HCT116 (cell line): ENCODE measurements around the gene RAB5IF. TPM values are rescaled to one million over a fixed set of nuclear protein-coding genes. Genes with fewer than 3 reads are reported as not detected.
"Not testable (repeated sequence)": the region's sequence is repeated elsewhere in the genome, so short reads cannot be mapped to it uniquely, and the experiment has no call there.

Experiments used
- ATAC-seq: fragments of 200-7000 bp; cut with Tn5 transposase; 2 replicates; pipeline ENCODE4 v1.9.1; 2020; ENCODE audit warnings: mild to moderate bottlenecking, moderate library complexity
- BruUV-seq: library from RNA; stranded (reverse); fragments of 400-500 nt; replicated peaks from 2 replicates; lab custom pipeline; 2021; lab: Mats Ljungman, UMichigan
- CTCF ChIA-PET: fragments of 300-600 bp; sonication (Branson Sonifier 250); formaldehyde crosslinking; loops from one replicate; lab custom pipeline; 2021; ENCODE audit warnings: antibody characterized with exemption; lab: Charles Lee
- POLR2A ChIA-PET: fragments of 300-600, 350-600 bp; sonication (Branson Sonifier 250); formaldehyde crosslinking; loops from one replicate; lab custom pipeline; 2021; ENCODE audit warnings: antibody characterized with exemption; lab: Charles Lee
- RAD21 ChIA-PET, 2 experiments: fragments of 300-600 bp; sonication (Branson Sonifier 250); formaldehyde crosslinking; loops; one replicate each; lab custom pipeline; 2023; ENCODE audit warnings: low total read pairs in 2 of 2; ENCODE audit not compliant: uncharacterized antibody in 2 of 2, unreplicated experiment in 2 of 2, low non-redundant PET in 1 of 2; lab: Charles Lee
- DNase-seq: peaks from one replicate; pipeline ENCODE4 v3.0.0-alpha.2; 2010; ENCODE audit warnings: low read depth, low spot score
- H2AFZ ChIP-seq: fragments of 200-600 bp; shearing (Covaris generic), sonication (generic); 2 replicates; pipeline ENCODE4 v1.6.1; 2017; ENCODE audit warnings: low read depth, mixed run types, mixed read lengths, antibody characterized with exemption, low read length; ENCODE audit not compliant: poor library complexity, severe bottlenecking
- H3K27ac ChIP-seq: 2 replicates; pipeline ENCODE4 v1.5.1; 2012; ENCODE audit warnings: low read depth, low read length
- H3K27me3 ChIP-seq: fragments of 200-600 bp; sonication (generic); 2 replicates; pipeline ENCODE4 v1.6.1; 2016; ENCODE audit warnings: mixed run types, low read length, mixed read lengths; ENCODE audit not compliant: insufficient read depth
- H3K36me3 ChIP-seq, 2 experiments: fragments of 200-500 bp in 1 of 2; fragments of 200-600 bp in 1 of 2; sonication (Bioruptor generic) in 1 of 2; sonication (generic) in 1 of 2; 2 replicates each; pipeline versions ENCODE4 v1.5.1 to v1.6.1; 2014 to 2016; ENCODE audit warnings: low read length in 2 of 2, inconsistent platforms in 1 of 2, mixed read lengths in 1 of 2, mixed run types in 1 of 2; ENCODE audit not compliant: insufficient read depth in 2 of 2, control insufficient read depth in 1 of 2
- H3K4me1 ChIP-seq, 2 experiments: fragments of 200-600 bp in 1 of 2; sonication (generic) in 1 of 2; 2 replicates each; pipeline versions ENCODE4 v1.5.1 to v1.6.1; 2012 to 2017; ENCODE audit warnings: low read length in 2 of 2, inconsistent platforms in 1 of 2, mild to moderate bottlenecking in 1 of 2, mixed read lengths in 1 of 2, mixed run types in 1 of 2, moderate library complexity in 1 of 2; ENCODE audit not compliant: insufficient read depth in 2 of 2, control insufficient read depth in 1 of 2
- H3K4me2 ChIP-seq: fragments of 200-600 bp; sonication (generic); 2 replicates; pipeline ENCODE4 v1.6.1; 2017; ENCODE audit warnings: mixed run types, low read length, mixed read lengths
- H3K4me3 ChIP-seq, 2 experiments: fragments of 200-600 bp in 1 of 2; sonication (generic) in 1 of 2; replicated peaks in 1 of 2; 2 replicates each; pipeline ENCODE4 v1.5.1; 2011 to 2016; ENCODE audit warnings: low read length in 2 of 2, control low read depth in 1 of 2, low read depth in 1 of 2, mild to moderate bottlenecking in 1 of 2, mixed read lengths in 1 of 2, mixed run types in 1 of 2
- H3K79me2 ChIP-seq: fragments of 200-600 bp; sonication (generic); 2 replicates; pipeline ENCODE4 v1.6.1; 2017; ENCODE audit warnings: mild to moderate bottlenecking, mixed run types, low read length, moderate library complexity, mixed read lengths; ENCODE audit not compliant: insufficient read depth
- H3K9ac ChIP-seq: fragments of 200-600 bp; sonication (generic); 2 replicates; pipeline ENCODE4 v1.6.1; 2016; ENCODE audit warnings: low read length, mixed read lengths
- H3K9me2 ChIP-seq: fragments of 200-600 bp; sonication (generic), shearing (Covaris generic); 2 replicates; pipeline ENCODE4 v1.6.1; 2017; ENCODE audit warnings: mixed run types, mild to moderate bottlenecking, moderate library complexity; ENCODE audit not compliant: insufficient read depth
- H3K9me3 ChIP-seq, 2 experiments: fragments of 200-500 bp in 1 of 2; fragments of 200-600 bp in 1 of 2; sonication (Bioruptor generic) in 1 of 2; sonication (generic) in 1 of 2; 2 replicates each; pipeline ENCODE4 v1.6.1; 2014 to 2017; ENCODE audit warnings: low read length in 2 of 2, mixed read lengths in 2 of 2, inconsistent platforms in 1 of 2, low read depth in 1 of 2, mild to moderate bottlenecking in 1 of 2, mixed run types in 1 of 2, moderate library complexity in 1 of 2; ENCODE audit not compliant: control insufficient read depth in 1 of 2, insufficient read depth in 1 of 2
- H4K20me1 ChIP-seq: fragments of 200-600 bp; sonication (generic), shearing (Covaris generic); 2 replicates; pipeline ENCODE4 v1.6.1; 2017; ENCODE audit warnings: mixed run types, mild to moderate bottlenecking, moderate library complexity; ENCODE audit not compliant: insufficient read depth
- CBX3 ChIP-seq: IDR thresholded peaks from 2 replicates; pipeline ENCODE4 v1.6.1; 2012; ENCODE audit warnings: low read depth
- EZH2 ChIP-seq: fragments of 200-600 bp; sonication (generic); IDR thresholded peaks from 2 replicates; pipeline ENCODE4 v1.6.1; 2017; ENCODE audit warnings: antibody characterized with exemption, mixed run types
- RAD21 ChIP-seq: IDR thresholded peaks from 2 replicates; pipeline ENCODE4 v1.6.1; 2012; ENCODE audit warnings: low read depth, mild to moderate bottlenecking
- SIN3A ChIP-seq: IDR thresholded peaks from 2 replicates; pipeline ENCODE4 v1.6.1; 2012; ENCODE audit warnings: low read depth
- YY1 ChIP-seq: IDR thresholded peaks from 2 replicates; pipeline ENCODE4 v1.6.1; 2011; ENCODE audit warnings: low read length, low read depth, moderate library complexity, mild to moderate bottlenecking; ENCODE audit not compliant: insufficient replicate concordance; ENCODE audit errors: extremely low read depth
- intact Hi-C: fragments of 100-400 bp; cut with micrococcal nuclease; formaldehyde crosslinking; loops from 2 replicates; pipeline ENCODE4 v1.10.0; 2022
- total RNA-seq: library from RNA; stranded (reverse); gene quantifications from one replicate; pipeline ENCODE4 v1.2.1, GENCODE V29; 2021; ENCODE audit not compliant: unreplicated experiment

The RAB5IF gene
- total RNA-seq, 1 experiment from 2014 or later: 82.9 TPM

DNA sequence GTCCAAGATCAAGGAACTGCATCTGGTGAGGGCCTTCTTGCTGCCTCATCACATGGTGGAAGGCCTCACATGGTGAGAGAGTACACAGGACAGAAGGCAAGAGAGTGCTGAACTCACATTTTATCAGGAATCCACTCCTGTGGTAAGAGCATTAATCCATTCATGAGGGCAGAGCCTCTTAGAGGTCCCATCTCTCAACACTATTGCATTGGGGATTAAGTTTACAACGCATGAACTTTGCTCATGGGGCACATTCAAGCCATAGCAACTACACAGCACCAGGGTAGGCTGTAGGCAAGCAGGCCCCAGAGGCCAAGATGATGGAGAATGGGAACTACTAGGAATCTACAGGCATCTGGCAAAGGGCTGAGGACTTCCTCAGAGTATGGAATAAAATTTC, 42.2 kb upstream of the RAB5IF start:
- ChIA-PET RAD21 (no interaction called here), CTCF (no interaction called here), POLR2A (no interaction called here)
- intact Hi-C loops: no loop called here
- no TSS peak for BruUV-seq
- no peaks in the 10 kb centered on the region for H3K27me3 ChIP-seq
- no peak overlapping the region for H2AFZ ChIP-seq
- TF ChIP-seq YY1: no peak
- TF ChIP-seq SIN3A: no peak
- no peak for TF ChIP-seq EZH2
- TF ChIP-seq CBX3: no peak
- TF ChIP-seq RAD21: no peak
- H3K9me3 ChIP-seq: peaks cover 0 to 4% of the 10 kb centered on the region in 2 experiments; a peak in 1 of 4 replicates
- H3K27ac ChIP-seq: no peak overlapping the region
- no peaks in the 10 kb centered on the region for H3K36me3 ChIP-seq
- no peak for DNase-seq
- no peaks in the 10 kb centered on the region for H4K20me1 ChIP-seq
- no peaks in the 10 kb centered on the region for H3K9me2 ChIP-seq
- H3K4me1 ChIP-seq: no peaks in the 10 kb centered on the region
- H3K4me3 ChIP-seq: no peak overlapping the region
- H3K9ac ChIP-seq: no peak overlapping the region
- no peak for ATAC-seq
- no peaks in the 10 kb centered on the region for H3K79me2 ChIP-seq
- H3K4me2 ChIP-seq: no peak overlapping the region

DNA sequence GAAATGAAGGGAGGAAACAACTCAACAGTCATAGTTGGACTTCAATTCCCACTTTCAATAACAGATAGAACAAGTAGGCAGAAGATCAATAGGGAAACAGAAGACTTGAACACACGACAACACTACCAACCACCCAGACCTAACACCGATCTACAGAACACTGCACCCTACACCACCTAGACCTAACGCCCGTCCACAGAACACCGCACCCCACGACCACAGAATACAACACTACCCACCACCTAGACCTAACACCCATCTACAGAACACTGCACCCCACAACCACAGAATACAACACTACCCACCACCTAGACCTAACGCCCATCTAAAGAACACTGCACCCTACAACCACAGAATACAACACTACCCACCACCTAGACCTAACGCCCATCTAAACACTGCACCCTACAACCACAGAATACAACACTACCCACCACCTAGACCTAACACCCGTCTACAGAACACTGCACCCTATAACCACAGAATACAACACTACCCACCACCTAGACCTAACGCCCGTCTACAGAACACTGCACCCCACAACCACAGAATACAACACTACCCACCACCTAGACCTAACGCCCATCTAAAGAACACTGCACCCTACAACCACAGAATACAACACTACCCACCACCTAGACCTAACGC, 41.4 kb upstream of the RAB5IF start:
- H3K9ac ChIP-seq, H3K9me2 ChIP-seq, CTCF ChIA-PET, H3K9me3 ChIP-seq, POLR2A ChIA-PET, H3K4me3 ChIP-seq, H4K20me1 ChIP-seq, ATAC-seq, RAD21 ChIA-PET, H3K27me3 ChIP-seq, H3K36me3 ChIP-seq, H3K79me2 ChIP-seq, DNase-seq, H3K4me2 ChIP-seq, H2AFZ ChIP-seq, H3K27ac ChIP-seq, H3K4me1 ChIP-seq, intact Hi-C loops, BruUV-seq: not testable (repeated sequence)

DNA sequence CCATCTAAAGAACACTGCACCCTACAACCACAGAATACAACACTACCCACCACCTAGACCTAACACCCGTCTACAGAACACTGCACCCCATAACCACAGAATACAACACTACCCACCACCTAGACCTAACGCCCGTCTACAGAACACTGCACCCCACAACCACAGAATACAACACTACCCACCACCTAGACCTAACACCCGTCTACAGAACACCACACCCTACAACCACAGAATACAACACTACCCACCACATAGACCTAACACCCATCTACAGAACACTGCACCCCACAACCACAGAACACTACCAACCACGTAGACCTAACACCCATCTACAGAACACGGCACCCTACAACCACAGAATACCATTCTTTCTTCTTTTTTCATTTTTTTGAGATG, 40.9 kb upstream of the RAB5IF start:
- H3K4me3 ChIP-seq, BruUV-seq, H3K79me2 ChIP-seq, H3K9me2 ChIP-seq, H3K4me2 ChIP-seq, intact Hi-C loops, DNase-seq, H3K4me1 ChIP-seq, H3K36me3 ChIP-seq, H3K9me3 ChIP-seq, CTCF ChIA-PET, RAD21 ChIA-PET, POLR2A ChIA-PET, ATAC-seq, H3K9ac ChIP-seq, H4K20me1 ChIP-seq, H3K27ac ChIP-seq, H3K27me3 ChIP-seq, H2AFZ ChIP-seq: not testable (repeated sequence)
